ENCODE results near the gene NPTXR.

- TF ChIP-seq, protein P1, sequence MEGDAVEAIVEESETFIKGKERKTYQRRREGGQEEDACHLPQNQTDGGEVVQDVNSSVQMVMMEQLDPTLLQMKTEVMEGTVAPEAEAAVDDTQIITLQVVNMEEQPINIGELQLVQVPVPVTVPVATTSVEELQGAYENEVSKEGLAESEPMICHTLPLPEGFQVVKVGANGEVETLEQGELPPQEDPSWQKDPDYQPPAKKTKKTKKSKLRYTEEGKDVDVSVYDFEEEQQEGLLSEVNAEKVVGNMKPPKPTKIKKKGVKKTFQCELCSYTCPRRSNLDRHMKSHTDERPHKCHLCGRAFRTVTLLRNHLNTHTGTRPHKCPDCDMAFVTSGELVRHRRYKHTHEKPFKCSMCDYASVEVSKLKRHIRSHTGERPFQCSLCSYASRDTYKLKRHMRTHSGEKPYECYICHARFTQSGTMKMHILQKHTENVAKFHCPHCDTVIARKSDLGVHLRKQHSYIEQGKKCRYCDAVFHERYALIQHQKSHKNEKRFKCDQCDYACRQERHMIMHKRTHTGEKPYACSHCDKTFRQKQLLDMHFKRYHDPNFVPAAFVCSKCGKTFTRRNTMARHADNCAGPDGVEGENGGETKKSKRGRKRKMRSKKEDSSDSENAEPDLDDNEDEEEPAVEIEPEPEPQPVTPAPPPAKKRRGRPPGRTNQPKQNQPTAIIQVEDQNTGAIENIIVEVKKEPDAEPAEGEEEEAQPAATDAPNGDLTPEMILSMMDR (IDR thresholded peaks at IDR 0.05; ENCODE audit: low read depth, low read length, poor library complexity, severe bottlenecking) = no peak
- TF ChIP-seq EZH2phosphoT487 (IDR thresholded peaks at IDR 0.05; ENCODE audit: borderline replicate concordance, low read length) = no peak
Measured at GRCh38 chr22:38864361-38865191, 20.7 kb upstream of the NPTXR start.
